Sigmoid colon (tissue), 7 donors: Measurements from ENCODE around the gene RIT2. TPM values are rescaled to one million over a fixed set of nuclear protein-coding genes. Genes with fewer than 3 reads are reported as not detected.
A peak's percentile ranks its signal among the peaks of the same experiment; 100 is the strongest.

ENCODE experiments used
- DNase-seq: peaks from one replicate; pipeline ENCODE4 v3.0.0-alpha.2; 2019
- H3K27ac ChIP-seq, 4 donors: fragments of 200-600 bp; sonication (generic); one replicate each; pipeline ENCODE4 v1.5.1; 2016 to 2019; ENCODE audit warnings: mild to moderate bottlenecking in 1 of 4
- H3K27me3 ChIP-seq, 3 donors: fragments of 200-600 bp; sonication (generic); one replicate each; pipeline ENCODE4 v1.5.1; 2019; ENCODE audit warnings: mild to moderate bottlenecking in 1 of 3
- H3K36me3 ChIP-seq, 4 donors: fragments of 200-600 bp; sonication (generic); one replicate each; pipeline ENCODE4 v1.5.1; 2016 to 2019
- H3K4me1 ChIP-seq, 4 donors: fragments of 200-600 bp; sonication (generic); one replicate each; pipeline ENCODE4 v1.5.1; 2017 to 2019
- H3K4me3 ChIP-seq, 4 donors: fragments of 200-600 bp; sonication (generic); one replicate each; pipeline ENCODE4 v1.5.1; 2017 to 2019; ENCODE audit warnings: mild to moderate bottlenecking in 2 of 4, moderate library complexity in 1 of 4
- H3K9me3 ChIP-seq, 4 donors: fragments of 200-600 bp in 3 of 4; sonication (generic) in 3 of 4; one replicate each; pipeline versions ENCODE4 v1.5.1 to v1.6.1; 2013 to 2019
- CTCF ChIP-seq, 4 experiments: fragments of 450-650 bp in 3 of 4; fragments of 200-600 bp in 1 of 4; IDR thresholded peaks; one replicate each; pipeline ENCODE4 v1.5.1; 2016 to 2019; ENCODE audit warnings: antibody characterized with exemption in 4 of 4, mild to moderate bottlenecking in 3 of 4, moderate library complexity in 2 of 4
- EP300 ChIP-seq, 4 donors: sonication (generic); formaldehyde crosslinking; IDR thresholded peaks; one replicate each; pipeline ENCODE4 v1.6.1; 2017; ENCODE audit warnings: antibody characterized with exemption in 4 of 4
- POLR2A ChIP-seq, 2 donors: fragments of 450-650 bp; IDR thresholded peaks; one replicate each; pipeline ENCODE4 v1.6.1; 2016; ENCODE audit warnings: antibody characterized with exemption in 2 of 2, mild to moderate bottlenecking in 2 of 2, moderate library complexity in 2 of 2
- POLR2AphosphoS5 ChIP-seq, 4 donors: sonication (generic); formaldehyde crosslinking; IDR thresholded peaks; one replicate each; pipeline ENCODE4 v1.6.1; 2017; ENCODE audit warnings: antibody characterized with exemption in 4 of 4
- WGBS, 2 donors: extraction: QIAGEN DNeasy Blood & Tissue Kit; methylation state at CpG; one replicate each; pipeline ENCODE4 v1.1.7; 2013; 5-methylcytosine and 5-hydroxymethylcytosine counted together
- intact Hi-C: fragments of 100-400 bp; cut with DNase I; formaldehyde crosslinking; loops from one replicate; pipeline ENCODE4 v1.15.1; 2023
- polyA plus RNA-seq, 3 donors: library from polyadenylated mRNA; stranded (reverse); fragments of 200-250 nt; gene quantifications; one replicate each; pipeline ENCODE4 v1.2.3, GENCODE V29; 2013
- total RNA-seq, 4 donors: library from RNA; depleted of rRNA; stranded (reverse); fragments of >200 nt; gene quantifications; one replicate each; pipeline ENCODE4 v1.1.0, GENCODE V29; 2016
- donor health status: healthy with polysubstance abuse.
- donor health status: Bipolar disorder and iron deficiency.
- donor health status: healthy.

The RIT2 gene
- total and polyA plus RNA-seq, 7 donors: 0.17 to 1.8 TPM; not detected in 5

- Histone ChIP-seq H3K4me3 (no peak overlapping the region), H3K36me3 (no peaks in the 10 kb centered on the region), H3K27ac (no peak overlapping the region), H3K27me3 (no peaks in the 10 kb centered on the region), H3K4me1 (peaks cover 0 to 10% (median 4%) of the 10 kb centered on the region in 4 donors), H3K9me3 (no peaks in the 10 kb centered on the region)
- TF ChIP-seq EP300 (IDR thresholded peaks at IDR 0.05): no peak
- no peak for TF ChIP-seq POLR2AphosphoS5 (IDR thresholded peaks at IDR 0.05)
- no peak for TF ChIP-seq CTCF (IDR thresholded peaks at IDR 0.05)
- TF ChIP-seq POLR2A (IDR thresholded peaks at IDR 0.05): no peak
- 87 to 90% methylated on average over 7 of the region's 7 CpGs for WGBS, 2 donors
- DNase-seq: no peak
- intact Hi-C loops: no loop called here
Observed at GRCh38 chr18:43054815-43055519, 60.5 kb downstream of the RIT2 start.

GRCh38 chr18:43049021-43049420 is 66.5 kb downstream of the RIT2 start:
- no peak for DNase-seq
- TF ChIP-seq POLR2A (IDR thresholded peaks at IDR 0.05) (no peak), EP300 (IDR thresholded peaks at IDR 0.05) (no peak), POLR2AphosphoS5 (IDR thresholded peaks at IDR 0.05) (peak in 2 of 4 donors; percentile 25 to 29), CTCF (IDR thresholded peaks at IDR 0.05) (no peak)
- Histone ChIP-seq H3K4me1 (no peaks in the 10 kb centered on the region), H3K4me3 (no peak overlapping the region), H3K27ac (no peak overlapping the region), H3K27me3 (no peaks in the 10 kb centered on the region), H3K36me3 (no peaks in the 10 kb centered on the region), H3K9me3 (no peaks in the 10 kb centered on the region)
- 53 to 72% methylated on average over 3 of the region's 3 CpGs for WGBS, 2 donors
- intact Hi-C loops: no loop called here

- no peaks in the 10 kb centered on the region for H3K27me3 ChIP-seq
- intact Hi-C loops: no loop called here
- no peak overlapping the region for H3K27ac ChIP-seq
- no peaks in the 10 kb centered on the region for H3K4me1 ChIP-seq
- no peak overlapping the region for H3K4me3 ChIP-seq
- H3K9me3 ChIP-seq: no peaks in the 10 kb centered on the region
- no peak for DNase-seq
- WGBS, 2 donors: 42 to 67% methylated on average over 2 of the region's 2 CpGs
- TF ChIP-seq POLR2A (IDR thresholded peaks at IDR 0.05): no peak
- H3K36me3 ChIP-seq: no peaks in the 10 kb centered on the region
Observed at GRCh38 chr18:43046322-43046721, 69.2 kb downstream of the RIT2 start.

- no peak for TF ChIP-seq EP300 (IDR thresholded peaks at IDR 0.05)
- no peak for TF ChIP-seq CTCF (IDR thresholded peaks at IDR 0.05)
- no peak for TF ChIP-seq POLR2AphosphoS5 (IDR thresholded peaks at IDR 0.05)
- TF ChIP-seq POLR2A (IDR thresholded peaks at IDR 0.05): no peak
- intact Hi-C loops: no loop called here
- no peaks in the 10 kb centered on the region for H3K36me3 ChIP-seq
Observed at GRCh38 chr18:43043626-43044025, 71.9 kb downstream of the RIT2 start.

GRCh38 chr18:43040281-43040680 is 75.2 kb downstream of the RIT2 start:
- DNase-seq: no peak
- Histone ChIP-seq H3K4me1 (no peaks in the 10 kb centered on the region), H3K9me3 (no peaks in the 10 kb centered on the region), H3K27ac (no peak overlapping the region), H3K4me3 (no peak overlapping the region), H3K27me3 (no peaks in the 10 kb centered on the region), H3K36me3 (no peaks in the 10 kb centered on the region)
- WGBS, 2 donors: 88 to 90% methylated on average over 2 of the region's 2 CpGs
- TF ChIP-seq POLR2AphosphoS5 (IDR thresholded peaks at IDR 0.05) (no peak), CTCF (IDR thresholded peaks at IDR 0.05) (no peak), EP300 (IDR thresholded peaks at IDR 0.05) (no peak), POLR2A (IDR thresholded peaks at IDR 0.05) (no peak)
- intact Hi-C loops: no loop called here

More at GRCh38 chr18:43043626-43044025, 71.9 kb downstream of the RIT2 start:
- H3K27ac ChIP-seq: no peak overlapping the region
- no peak for DNase-seq
- H3K4me1 ChIP-seq: no peaks in the 10 kb centered on the region
- no peaks in the 10 kb centered on the region for H3K9me3 ChIP-seq
- H3K4me3 ChIP-seq: no peak overlapping the region
- whole genome bisulfite sequencing, 2 donors: 57 to 75% methylated on average over 4 of the region's 4 CpGs
- no peaks in the 10 kb centered on the region for H3K27me3 ChIP-seq
